Limb (tissue), 2 donors: Measurements from ENCODE around the gene OTOG.

Experiments
- DNase-seq, 2 donors: peaks; one replicate each; pipeline ENCODE4 v3.0.0-alpha.2; 2016; ENCODE audit errors: extremely low spot score in 2 of 2

The OTOG gene

DNA sequence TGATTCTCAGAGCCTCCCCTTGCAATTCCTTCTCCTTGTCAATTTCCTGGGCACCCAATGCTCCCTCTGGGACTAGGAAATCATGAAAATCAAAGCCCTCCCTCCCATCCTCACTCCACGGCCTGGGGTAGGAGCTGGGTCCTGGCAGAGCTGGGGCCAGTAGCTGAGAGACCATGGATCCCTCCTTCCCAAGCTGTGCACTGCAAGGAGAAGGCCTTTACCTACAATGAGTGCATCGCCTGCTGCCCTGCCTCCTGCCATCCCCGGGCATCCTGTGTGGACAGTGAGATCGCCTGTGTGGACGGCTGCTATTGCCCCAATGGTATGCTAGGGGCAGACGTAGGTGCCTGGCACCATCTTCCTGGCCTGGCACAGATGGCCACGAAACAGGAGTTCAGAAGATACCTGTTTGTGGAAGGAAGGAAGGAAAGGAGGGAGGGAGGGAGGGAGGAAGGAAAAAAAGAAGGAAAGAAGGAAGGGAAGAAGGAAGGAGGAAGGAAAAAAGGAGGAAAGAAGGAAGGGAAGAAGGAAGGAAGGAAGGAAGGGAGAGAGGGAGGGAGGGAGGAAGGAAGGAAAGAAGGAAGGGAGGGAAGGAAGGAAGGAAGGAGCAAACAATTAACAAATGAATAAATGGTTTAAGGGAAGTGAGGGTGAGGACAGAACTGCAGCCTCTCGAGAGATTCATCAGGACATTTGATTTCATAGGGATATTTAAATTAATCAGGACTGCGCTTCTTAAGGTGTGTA lies 12.5 kb downstream of the OTOG start:
- DNase-seq: no peak

DNA sequence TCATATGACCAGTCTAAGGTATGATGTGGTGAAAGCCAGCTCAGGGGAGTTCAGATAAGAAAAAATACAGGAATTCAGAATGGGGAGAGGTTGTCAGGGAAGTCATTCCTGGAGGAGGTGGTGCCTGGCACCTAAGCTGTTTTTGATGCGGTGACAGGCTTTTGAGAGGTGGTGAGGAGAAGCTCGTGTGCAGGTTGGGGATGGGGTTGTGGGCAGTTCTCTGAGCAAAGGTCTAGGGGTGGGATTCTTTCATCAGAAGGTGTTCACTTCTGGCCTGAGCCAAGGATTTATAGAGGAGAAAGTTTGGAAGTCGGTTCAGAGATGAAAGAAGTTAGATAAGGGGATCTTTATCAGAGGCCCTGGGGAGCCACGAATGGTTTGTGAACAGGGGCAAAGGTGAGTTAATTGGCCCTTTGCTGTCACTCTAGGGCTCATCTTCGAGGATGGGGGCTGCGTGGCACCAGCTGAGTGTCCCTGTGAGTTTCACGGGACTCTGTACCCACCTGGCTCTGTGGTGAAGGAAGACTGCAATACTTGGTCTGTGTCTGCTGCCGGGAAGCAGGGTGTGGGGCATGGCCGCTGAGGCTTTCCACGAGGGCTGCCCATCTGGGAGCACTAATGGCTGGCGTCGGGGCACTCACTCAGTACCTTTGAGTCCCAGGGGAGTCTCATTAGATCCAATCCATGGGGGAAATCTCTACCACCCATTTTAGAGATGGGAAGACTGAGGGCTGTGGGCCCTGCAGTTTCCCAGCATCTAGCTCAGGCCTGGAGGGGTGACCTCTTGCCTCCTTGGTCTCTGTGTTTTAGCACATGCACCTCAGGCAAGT lies 13.4 kb downstream of the OTOG start:
- DNase-seq: peak in 1 of 2 donors; percentile 16

DNA sequence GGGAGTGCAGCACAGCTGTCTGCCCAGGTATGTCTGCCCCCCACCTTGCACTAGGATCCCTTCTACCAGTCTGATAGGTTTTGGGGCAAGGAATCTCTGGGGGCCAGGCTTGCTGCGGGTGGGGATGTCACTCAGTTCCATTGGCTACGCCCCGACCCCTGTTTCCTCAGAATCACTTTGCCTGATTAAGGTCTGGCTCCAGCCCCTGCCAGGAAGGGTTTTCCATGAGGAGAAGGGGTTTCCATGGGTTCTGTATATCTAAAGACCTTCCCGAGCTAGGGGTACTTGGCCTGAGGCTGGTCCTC lies 14.0 kb downstream of the OTOG start:
- DNase-seq: peak in 1 of 2 donors; percentile 13

DNA sequence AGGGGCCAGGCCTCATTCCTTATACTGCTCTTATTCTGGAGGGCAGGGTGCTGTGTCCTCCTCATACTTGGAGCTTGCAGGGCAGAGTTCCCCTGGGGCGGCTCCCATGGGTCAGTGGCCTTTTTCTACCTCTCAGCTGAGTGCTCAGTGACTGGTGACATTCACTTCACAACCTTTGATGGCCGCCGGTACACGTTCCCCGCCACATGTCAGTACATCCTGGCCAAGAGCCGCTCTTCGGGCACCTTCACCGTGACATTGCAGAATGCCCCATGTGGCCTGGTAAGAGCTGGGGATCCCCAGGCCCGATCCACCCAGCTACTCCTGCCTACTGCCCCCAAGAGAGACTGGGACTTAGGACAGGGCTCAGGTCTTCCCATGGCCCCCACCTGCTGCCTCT lies 14.5 kb downstream of the OTOG start:
- DNase-seq: peak in 1 of 2 donors; percentile 20

DNA sequence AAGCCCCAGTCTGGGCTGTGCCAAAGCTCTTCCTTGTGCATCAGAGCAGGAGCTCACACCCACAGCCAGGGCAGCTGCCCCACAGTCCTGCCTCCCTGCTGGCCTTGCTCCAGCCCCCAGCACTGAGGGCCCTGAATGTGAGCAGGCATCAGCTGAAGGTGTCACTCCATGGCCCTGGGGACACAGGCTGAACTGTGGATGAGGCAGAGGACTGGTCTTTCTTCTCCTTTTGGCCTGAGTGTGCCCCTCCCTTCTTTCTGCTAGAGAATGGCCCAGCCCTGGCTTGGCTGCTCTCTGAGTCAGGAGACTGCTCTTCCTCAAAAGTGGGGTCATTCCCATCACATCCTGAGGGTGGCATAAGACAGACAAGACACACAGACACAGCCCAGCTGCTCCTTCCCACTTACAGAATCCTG lies 16.2 kb downstream of the OTOG start:
- DNase-seq: peak in 1 of 2 donors; percentile 20

DNA sequence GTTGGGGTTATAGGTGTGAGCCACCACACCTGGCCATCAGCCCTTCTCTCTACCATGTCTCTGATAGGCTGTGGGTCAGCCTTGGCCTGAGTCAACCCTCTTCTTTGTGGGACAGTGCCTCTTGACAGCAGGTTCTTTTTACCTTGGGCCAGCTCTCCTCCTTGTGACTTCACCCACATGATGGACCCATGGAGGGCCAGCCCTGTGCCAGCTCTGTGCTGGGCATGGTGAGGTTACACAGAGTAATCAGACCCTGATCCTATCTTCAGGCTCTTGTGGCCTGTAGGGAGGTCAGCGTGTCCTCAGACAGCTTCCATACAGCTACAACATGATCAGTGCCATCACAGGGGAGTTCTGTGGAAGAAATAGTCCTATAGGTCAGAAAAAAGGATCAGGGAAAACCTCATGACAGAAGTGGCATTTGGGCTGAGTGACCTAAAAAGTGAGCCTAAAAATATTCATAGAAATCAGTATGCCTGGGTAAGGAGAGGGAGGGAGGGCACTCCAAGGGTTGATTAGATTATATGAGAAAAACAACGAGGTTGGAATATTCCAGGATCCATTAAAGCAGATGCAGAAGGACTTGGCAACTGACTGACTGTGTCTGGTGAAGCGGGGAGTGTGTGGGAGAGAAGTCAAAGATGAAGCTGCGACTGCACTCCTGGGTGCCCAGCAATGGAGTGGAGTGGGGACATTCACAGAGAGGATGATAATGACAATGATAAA lies 17.1 kb downstream of the OTOG start:
- no peak for DNase-seq

DNA sequence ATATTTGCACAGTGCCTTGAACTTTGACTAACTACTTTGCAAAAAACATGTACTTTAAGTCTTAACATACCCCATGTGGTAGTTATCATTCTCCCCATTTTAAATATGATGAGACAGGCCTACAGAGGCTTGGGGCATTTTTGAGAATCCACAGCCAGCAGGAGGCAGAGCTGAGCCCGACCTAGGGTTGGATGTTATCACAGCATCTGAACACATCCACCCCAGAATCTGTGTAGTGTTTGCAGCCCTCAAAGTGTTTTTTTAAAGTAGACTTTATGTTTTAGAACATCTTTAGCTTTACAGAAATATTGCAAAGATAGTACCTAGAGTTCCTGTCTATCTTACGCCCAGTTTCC lies 17.6 kb downstream of the OTOG start:
- peak in 1 of 2 donors; percentile 9 for DNase-seq

DNA sequence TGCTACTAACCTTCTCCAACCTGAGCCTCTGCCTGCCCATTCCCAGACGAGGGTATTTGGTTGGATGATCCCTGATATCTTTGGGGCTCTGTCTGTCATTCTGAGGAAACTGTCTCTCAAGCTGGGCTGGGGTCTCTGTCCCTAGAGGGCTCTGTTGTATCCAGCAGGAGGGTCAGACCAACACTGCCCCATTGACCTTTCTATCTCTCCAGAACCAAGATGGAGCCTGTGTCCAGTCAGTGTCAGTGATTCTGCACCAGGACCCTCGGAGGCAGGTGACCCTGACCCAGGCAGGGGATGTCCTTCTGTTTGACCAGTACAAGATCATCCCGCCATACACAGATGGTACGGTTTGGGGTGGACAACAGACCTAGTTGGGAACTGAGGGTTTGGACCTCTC lies 21.9 kb downstream of the OTOG start:
- no peak for DNase-seq

DNA sequence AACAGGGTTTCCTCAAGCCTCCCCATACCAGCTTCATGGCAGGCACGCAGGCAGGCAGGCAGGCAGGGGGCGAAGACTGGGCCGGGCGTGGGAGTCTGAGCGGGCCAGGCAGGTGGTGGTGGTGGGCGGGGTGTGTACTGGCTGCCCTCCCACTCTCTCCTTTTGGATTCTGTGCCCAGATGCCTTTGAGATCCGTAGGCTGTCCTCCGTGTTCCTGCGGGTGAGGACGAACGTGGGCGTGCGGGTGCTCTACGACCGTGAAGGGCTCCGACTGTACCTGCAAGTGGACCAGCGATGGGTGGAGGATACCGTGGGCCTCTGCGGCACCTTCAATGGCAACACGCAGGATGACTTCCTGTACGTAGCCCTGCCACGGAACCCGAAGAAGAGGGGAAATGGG lies 23.0 kb downstream of the OTOG start:
- DNase-seq: peak in 1 of 2 donors; percentile 25

DNA sequence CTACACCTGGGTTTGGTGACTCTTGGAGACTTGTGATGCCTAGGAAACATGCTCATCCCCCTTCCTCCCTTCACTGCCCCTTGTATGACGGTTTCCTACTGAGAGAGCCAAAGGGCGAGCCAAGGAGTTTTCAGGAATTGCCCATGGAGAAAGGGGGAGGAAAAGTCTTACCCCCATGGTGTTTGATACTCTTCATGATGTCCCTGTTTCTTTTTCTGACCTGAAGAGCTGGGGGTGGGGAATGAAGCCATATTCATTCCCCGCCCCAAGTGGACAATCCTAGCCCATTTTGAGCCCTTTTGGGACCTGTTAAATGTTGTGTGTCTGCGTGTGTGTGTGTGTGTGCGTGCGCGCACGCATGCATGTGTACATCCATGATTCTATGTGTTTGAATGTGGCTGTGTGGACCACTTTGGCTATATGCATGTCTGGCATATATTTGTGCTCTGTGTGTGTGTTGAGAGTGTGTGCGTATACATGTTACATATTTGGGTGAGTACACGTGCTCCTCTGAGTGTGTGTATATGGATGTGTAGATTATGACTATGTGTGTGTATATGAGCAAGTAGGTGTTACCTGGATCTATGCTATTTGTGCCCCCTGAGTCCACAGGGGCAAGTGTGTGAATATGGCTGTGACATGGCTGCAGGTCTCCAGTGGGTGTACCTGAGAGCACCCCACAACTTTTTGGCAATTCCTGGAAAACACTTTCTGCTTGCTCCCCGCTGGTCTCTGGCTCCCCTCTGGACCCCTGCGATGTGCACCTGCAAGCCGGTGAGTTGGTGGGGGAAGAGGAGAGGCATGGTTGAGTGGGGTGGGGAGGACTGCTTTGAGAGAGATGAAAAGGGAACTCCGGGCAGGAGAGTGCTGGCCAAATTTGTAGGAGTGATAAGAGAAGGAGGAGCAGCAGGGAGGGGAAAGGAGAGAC lies 24.6 kb downstream of the OTOG start:
- DNase-seq: peak in 1 of 2 donors; percentile 11

DNA sequence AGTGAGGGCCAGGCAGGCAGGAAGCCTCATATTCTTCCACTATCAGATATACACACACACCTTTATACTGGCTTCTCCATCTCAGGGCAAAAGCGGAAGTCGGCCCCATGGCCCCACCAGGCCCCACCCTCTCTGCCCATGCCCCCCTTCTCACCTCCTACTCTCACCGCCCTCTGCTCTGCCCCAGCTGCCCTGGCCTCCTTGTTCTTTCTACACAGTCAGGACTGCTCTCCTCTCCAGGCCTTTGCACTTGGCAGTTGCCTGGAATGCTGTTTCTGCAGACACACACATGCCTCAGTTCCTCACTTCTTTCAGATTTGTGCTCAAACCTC lies 25.3 kb downstream of the OTOG start:
- DNase-seq: peak in 1 of 2 donors; percentile 14

DNA sequence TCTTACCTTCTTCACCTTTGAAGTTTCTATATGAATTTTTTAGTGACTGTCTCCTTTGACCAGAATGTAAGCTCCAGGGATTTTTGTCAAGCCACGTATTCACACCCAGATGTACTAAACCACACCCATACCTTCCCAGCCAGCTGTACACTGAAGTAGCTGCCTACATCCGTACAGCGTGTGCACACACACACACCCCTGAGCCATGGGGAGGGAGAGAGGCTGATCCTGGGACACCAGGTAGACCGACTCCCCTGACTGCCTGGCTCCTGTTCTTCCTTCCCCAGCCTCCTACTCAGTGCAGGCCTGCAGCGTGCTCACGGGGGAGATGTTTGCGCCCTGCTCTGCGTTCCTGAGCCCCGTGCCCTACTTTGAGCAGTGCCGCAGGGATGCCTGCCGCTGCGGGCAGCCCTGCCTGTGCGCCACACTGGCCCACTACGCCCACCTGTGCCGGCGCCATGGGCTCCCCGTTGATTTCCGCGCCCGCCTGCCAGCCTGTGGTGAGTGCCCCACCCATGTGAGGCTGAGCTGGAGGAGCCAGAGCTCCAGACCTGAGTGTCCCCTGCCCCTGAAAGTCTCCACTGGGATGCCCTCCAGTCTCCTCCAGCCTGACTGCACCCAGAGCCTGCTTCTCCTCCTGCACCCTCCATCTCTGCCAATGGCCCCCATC lies 25.9 kb downstream of the OTOG start:
- peak in 1 of 2 donors; percentile 19 for DNase-seq

DNA sequence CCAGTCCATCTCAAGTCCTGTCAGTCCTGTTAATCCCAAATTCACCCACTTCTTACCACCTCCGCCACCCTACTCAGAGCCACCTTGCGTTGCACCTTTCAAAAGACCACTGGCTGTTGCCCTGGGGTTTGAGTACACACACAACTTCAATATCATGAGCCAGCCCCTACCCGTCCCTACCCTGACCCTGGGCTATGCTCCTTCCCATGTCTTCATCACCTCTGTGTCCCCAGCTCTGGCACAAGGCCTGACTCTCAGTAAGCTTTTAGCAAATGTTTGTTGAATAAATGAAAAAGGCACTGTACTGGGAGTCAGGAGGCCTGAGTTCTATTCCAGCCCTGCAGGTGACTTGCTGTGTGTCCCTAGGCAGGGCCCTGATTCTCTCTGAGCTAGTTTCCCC lies 26.5 kb downstream of the OTOG start:
- DNase-seq: no peak

DNA sequence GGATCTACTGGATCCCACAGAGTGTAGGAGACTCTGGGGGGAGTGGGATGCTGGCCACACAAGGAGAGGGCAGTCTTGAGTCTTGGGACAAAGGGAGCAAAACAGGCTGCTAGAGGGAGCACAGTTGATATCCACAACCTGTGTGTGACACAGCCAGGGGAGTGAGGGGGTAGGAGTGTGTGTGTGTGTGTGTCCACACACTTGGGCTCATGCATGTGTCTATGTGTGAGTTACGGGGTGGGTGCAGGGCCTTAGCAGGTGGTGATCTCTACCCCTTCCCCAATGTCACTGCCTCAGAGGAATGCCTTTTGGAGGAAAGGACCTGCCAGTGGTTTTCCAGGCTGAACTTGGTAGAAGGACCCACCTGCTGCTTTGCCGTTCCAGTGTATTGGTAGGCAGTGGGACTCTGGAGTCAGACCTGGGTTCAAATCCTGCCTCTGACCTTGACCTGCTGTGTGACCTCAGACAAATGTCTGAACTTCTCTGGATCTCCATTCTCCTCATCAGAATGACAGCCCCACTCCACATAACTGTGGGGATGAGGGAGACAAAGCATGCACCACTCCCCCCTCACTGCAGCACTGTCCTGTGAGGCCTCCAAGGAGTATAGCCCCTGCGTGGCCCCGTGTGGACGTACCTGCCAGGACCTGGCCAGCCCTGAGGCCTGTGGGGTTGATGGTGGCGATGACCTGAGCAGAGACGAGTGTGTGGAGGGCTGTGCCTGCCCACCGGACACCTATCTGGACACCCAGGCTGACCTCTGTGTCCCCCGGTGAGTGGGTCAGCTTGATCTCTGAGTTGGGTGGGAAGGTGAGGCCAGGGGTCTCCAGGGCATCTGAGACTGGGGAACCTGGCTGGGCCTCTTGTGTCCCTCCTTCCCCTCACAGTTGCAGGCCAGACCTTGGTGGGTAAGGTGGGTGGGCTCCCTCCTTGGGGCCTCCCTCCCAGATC lies 27.4 kb downstream of the OTOG start:
- peak in 1 of 2 donors; percentile 18 for DNase-seq

DNA sequence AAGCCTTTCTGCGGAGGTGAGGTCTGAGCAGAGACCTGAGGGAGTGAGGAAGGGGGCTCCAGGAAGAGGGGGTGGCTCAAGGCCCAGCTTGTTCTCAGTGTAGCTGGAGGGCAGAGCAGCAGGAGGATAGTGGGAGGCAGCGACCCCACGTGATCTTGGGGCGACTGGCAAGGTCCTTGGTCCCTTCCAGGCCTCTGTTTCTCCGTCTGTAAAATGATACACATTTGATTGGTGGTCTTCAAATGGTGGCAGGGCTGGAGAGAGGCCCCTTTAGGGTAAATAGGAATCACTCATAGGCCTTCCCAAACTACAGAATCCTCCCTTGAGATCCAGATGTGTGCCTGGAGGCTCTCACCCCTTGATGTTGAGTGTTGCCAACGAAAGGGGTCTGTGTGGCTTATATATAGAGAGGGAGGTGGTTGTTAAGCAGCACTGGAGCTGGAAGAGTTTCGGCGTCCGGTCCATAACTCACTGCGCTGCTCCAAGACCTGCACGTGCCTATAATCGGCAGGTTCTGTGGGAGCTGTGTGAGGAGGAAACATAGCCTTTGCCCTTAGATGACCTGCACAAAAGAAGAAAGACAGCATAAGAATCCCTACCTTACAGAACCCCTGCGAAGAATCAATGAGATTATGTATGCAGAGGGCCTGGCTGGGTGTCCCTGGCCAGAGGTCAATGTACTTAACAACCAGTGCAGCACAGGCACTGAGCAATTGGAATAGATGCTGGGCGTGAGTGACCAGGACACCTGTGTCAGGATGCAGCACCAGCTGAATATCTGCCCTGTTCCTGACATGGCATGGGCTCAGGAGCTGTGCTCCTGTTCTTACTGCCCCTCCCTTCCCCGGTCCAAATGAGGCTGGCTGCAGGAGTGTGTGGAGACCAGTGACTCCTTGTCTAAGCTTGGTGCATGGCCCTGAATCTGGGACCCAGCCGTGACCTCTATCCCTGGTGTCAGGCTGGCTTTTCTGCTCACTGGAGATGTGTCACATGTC lies 28.7 kb downstream of the OTOG start:
- peak in 1 of 2 donors; percentile 13 for DNase-seq

DNA sequence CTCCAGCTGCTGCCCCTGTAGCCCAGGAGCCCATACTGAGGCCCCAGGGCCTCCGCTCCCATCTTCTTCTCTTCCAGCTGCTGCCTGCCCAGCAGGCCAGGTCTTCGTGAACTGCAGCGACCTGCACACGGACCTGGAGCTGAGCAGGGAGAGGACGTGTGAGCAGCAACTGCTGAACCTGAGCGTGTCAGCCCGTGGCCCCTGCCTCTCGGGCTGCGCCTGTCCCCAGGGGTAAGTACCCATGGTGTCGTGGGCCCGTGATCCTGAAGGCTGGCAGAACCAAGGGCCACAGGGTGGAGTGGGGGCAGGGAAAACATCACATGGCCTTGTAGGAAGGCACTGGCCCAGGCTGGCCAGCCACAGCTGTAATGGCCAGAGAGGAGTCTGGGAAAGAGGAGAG lies 31.2 kb downstream of the OTOG start:
- peak in 1 of 2 donors; percentile 24 for DNase-seq

DNA sequence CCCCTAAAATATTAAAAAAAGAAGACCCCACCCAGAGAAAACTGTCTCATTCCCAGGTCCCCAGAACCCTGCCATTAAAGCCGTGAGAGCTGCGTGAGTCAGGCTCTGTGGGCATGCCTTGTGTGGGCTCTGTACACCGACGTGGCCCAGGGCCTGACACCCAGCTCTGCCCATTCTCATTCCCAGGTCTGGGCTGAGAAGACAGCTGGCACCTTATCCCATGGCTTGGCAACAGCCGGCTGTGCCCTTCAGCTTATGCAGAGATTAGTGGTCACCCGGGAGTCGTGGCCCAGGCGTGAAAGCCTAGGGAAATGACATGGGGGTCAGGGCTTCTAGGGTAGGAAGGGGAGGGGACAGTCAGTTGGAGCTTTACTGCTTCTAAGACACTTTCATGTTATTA lies 31.9 kb downstream of the OTOG start:
- DNase-seq: peak in 1 of 2 donors; percentile 11

DNA sequence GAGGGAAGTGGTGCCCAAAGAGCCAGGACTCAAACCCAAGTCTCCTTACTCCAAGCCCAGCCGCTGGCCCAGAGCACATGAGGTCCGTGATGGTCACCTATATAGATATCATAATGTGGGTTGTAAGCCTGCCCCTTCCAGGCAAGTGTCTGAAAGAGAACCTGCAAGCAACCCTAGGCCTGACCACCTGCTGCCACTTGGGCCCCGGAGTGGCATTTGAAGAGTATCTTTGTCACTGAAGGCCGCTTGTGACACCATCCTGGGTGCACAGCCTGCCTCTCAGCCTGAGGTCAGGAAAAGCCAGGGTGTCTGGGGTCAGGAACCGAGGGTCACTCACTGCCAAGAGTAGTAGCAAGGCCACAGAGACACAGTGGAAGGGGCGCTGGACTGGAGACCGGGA lies 32.4 kb downstream of the OTOG start:
- peak in 1 of 2 donors; percentile 19 for DNase-seq
